K562 (cell line): ENCODE results near the gene KLK11. TPM values are rescaled to one million over a fixed set of nuclear protein-coding genes. Genes with fewer than 3 reads are reported as not detected.

ENCODE experiments used
- ATAC-seq: fragments of 200-7000 bp; cut with Tn5 transposase; 3 replicates; pipeline ENCODE4 v1.9.1; 2020; ENCODE audit warnings: moderate library complexity
- BruUV-seq: library from RNA; stranded (reverse); fragments of 400-500 nt; replicated peaks from 2 replicates; lab custom pipeline; 2021; lab: Mats Ljungman, UMichigan
- CTCF ChIA-PET: fragments of 300-600 bp; formaldehyde crosslinking; extraction: SDS; loops from one replicate; lab custom pipeline; 2021; ENCODE audit warnings: low intra/inter-chr PET ratio; lab: Yijun Ruan, JAX
- POLR2A ChIA-PET: fragments of 300-600, 350-650 bp; sonication (Branson Sonifier 250); formaldehyde crosslinking; extraction: SDS; loops from one replicate; lab custom pipeline; 2021; ENCODE audit warnings: antibody characterized with exemption, inconsistent platforms; lab: Yijun Ruan, JAX
- DNase-seq, 4 experiments: peaks; one replicate each; pipeline versions ENCODE4 v3.0.0 to v3.0.0-alpha.2; 2011 to 2018; ENCODE audit warnings: low spot score in 3 of 4, mixed read lengths in 3 of 4; ENCODE audit errors: extremely low read depth in 1 of 4
- FAIRE-seq: peaks from 2 replicates; lab custom pipeline; 2011; peaks lifted over from hg19 to GRCh38; lab: Jason Lieb, UNC
- H2AFZ ChIP-seq: 2 replicates; pipeline ENCODE4 v1.6.0; 2011; ENCODE audit warnings: low read depth, low read length, control low read depth, inconsistent platforms
- H3K27ac ChIP-seq: fragments of 200-600 bp; 3 replicates; pipeline ENCODE4 v1.8.0; 2011; ENCODE audit warnings: low read depth, mild to moderate bottlenecking, control low read depth, inconsistent platforms, low read length, moderate library complexity, mixed read lengths; ENCODE audit errors: extremely low read depth
- H3K27me3 ChIP-seq, 2 experiments: fragments of 300-600 bp in 1 of 2; 2 replicates in 1 of 2; 3 replicates in 1 of 2; pipeline versions ENCODE4 v1.6.0 to v1.8.0; 2011; ENCODE audit warnings: inconsistent platforms in 2 of 2, low read length in 2 of 2, mild to moderate bottlenecking in 1 of 2, mixed read lengths in 1 of 2, moderate library complexity in 1 of 2; ENCODE audit not compliant: control insufficient read depth in 2 of 2, insufficient read depth in 2 of 2
- H3K36me3 ChIP-seq: fragments of 300-600 bp; 3 replicates; pipeline ENCODE4 v1.8.0; 2011; ENCODE audit warnings: mild to moderate bottlenecking, low read length, inconsistent platforms; ENCODE audit not compliant: control insufficient read depth, insufficient read depth
- H3K4me1 ChIP-seq, 2 experiments: fragments of 200-600 bp in 1 of 2; replicated peaks in 1 of 2; 2 replicates in 1 of 2; 3 replicates in 1 of 2; pipeline versions ENCODE4 v1.5.1 to v1.8.0; 2011; ENCODE audit warnings: inconsistent platforms in 2 of 2, low read length in 2 of 2, mild to moderate bottlenecking in 1 of 2, mixed read lengths in 1 of 2, moderate library complexity in 1 of 2; ENCODE audit not compliant: control insufficient read depth in 2 of 2, insufficient read depth in 2 of 2
- H3K4me2 ChIP-seq: 2 replicates; pipeline ENCODE4 v1.6.1; 2011; ENCODE audit warnings: low read length, control low read depth, inconsistent platforms, mixed read lengths; ENCODE audit not compliant: insufficient read depth
- H3K4me3 ChIP-seq: fragments of 200-600 bp; sonication (generic), shearing (Covaris generic); 2 replicates; pipeline ENCODE4 v1.5.1; 2016; ENCODE audit warnings: control low read depth, inconsistent platforms
- H3K79me2 ChIP-seq: fragments of 200-600 bp; 3 replicates; pipeline ENCODE4 v1.8.0; 2011; ENCODE audit warnings: low read length, inconsistent platforms; ENCODE audit not compliant: control insufficient read depth, insufficient read depth
- H3K9ac ChIP-seq, 2 experiments: 2 replicates each; pipeline versions ENCODE4 v1.6.0 to v1.6.1; 2011; ENCODE audit warnings: low read depth in 2 of 2, low read length in 2 of 2, control low read depth in 1 of 2, inconsistent platforms in 1 of 2, mild to moderate bottlenecking in 1 of 2, mixed read lengths in 1 of 2; ENCODE audit not compliant: insufficient read depth in 1 of 2
- H3K9me1 ChIP-seq: one replicate; pipeline ENCODE4 v1.6.0; 2011; ENCODE audit warnings: inconsistent platforms, mild to moderate bottlenecking, low read length, moderate library complexity; ENCODE audit not compliant: control insufficient read depth, insufficient read depth
- H3K9me3 ChIP-seq: replicated peaks from 2 replicates; pipeline ENCODE4 v1.5.1; 2011; ENCODE audit warnings: low read depth, low read length, inconsistent platforms; ENCODE audit not compliant: control insufficient read depth, insufficient read depth
- H4K20me1 ChIP-seq: replicated peaks from 2 replicates; pipeline ENCODE4 v1.6.1; 2011; ENCODE audit warnings: low read length, inconsistent platforms, mixed read lengths; ENCODE audit not compliant: control insufficient read depth, insufficient read depth
- ADNP ChIP-seq: fragments of 200-800 bp; sonication (Bioruptor generic); IDR thresholded peaks from 2 replicates; pipeline ENCODE4 v1.6.1; 2016; ENCODE audit warnings: missing genetic modification characterization, missing compliant biosample characterization
- DMBX1 ChIP-seq: fragments of 250-450 bp; sonication (Bioruptor Pico); IDR thresholded peaks from 2 replicates; pipeline ENCODE4 v1.8.0; 2022; ENCODE audit warnings: inconsistent platforms, mild to moderate bottlenecking, moderate library complexity, borderline replicate concordance
- ELF1 ChIP-seq: fragments of 200-800 bp; sonication (Bioruptor generic); IDR thresholded peaks from 2 replicates; pipeline ENCODE4 v1.6.1; 2016; ENCODE audit warnings: missing genetic modification characterization, missing compliant biosample characterization
- EZH2 ChIP-seq: IDR thresholded peaks from 2 replicates; pipeline ENCODE4 v1.6.1; 2012; ENCODE audit warnings: low read depth, mild to moderate bottlenecking, inconsistent platforms, low read length, borderline replicate concordance
- HSF4 ChIP-seq: fragments of 250-450 bp; sonication (Bioruptor Pico); IDR thresholded peaks from 2 replicates; pipeline ENCODE4 v2.1.2; 2022; ENCODE audit warnings: mild to moderate bottlenecking, moderate library complexity, borderline replicate concordance
- MAZ ChIP-seq, 2 experiments: fragments of 450-650 bp in 1 of 2; sonication (generic) in 1 of 2; formaldehyde crosslinking; IDR thresholded peaks in 1 of 2; conservative IDR thresholded peaks in 1 of 2; 2 replicates each; pipeline versions ENCODE4 v1.4.0 to v1.5.0; 2020; ENCODE audit warnings: mild to moderate bottlenecking in 1 of 2, missing genetic modification reagents in 1 of 2
- MTF1 ChIP-seq: fragments of 250-450 bp; sonication (Bioruptor Pico); IDR thresholded peaks from 2 replicates; pipeline ENCODE4 v1.9.0; 2021; ENCODE audit warnings: moderate library complexity, mild to moderate bottlenecking, inconsistent platforms, borderline replicate concordance
- NFXL1 ChIP-seq: fragments of 450-650 bp; formaldehyde crosslinking; IDR thresholded peaks from 2 replicates; pipeline ENCODE4 v1.4.0; 2021; ENCODE audit warnings: mild to moderate bottlenecking
- PKNOX1 ChIP-seq: fragments of 450-650 bp; IDR thresholded peaks from 2 replicates; pipeline ENCODE4 v1.6.1; 2016
- POLR2B ChIP-seq: fragments of 450-650 bp; IDR thresholded peaks from 2 replicates; pipeline ENCODE4 v1.6.1; 2018; ENCODE audit warnings: low read depth; ENCODE audit not compliant: partially characterized antibody
- RUNX1 ChIP-seq: sonication (generic); IDR thresholded peaks from 2 replicates; pipeline ENCODE4 v1.6.1; 2016; ENCODE audit warnings: antibody characterized with exemption, low read depth
- TFAM ChIP-seq: fragments of 250-450 bp; sonication (Bioruptor Pico); conservative IDR thresholded peaks from 2 replicates; pipeline ENCODE4 v1.5.0; 2021; ENCODE audit warnings: mild to moderate bottlenecking, moderate library complexity
- ZNF253 ChIP-seq: fragments of 250-450 bp; sonication (Bioruptor Pico); conservative IDR thresholded peaks from 2 replicates; pipeline ENCODE4 v1.6.1; 2021; ENCODE audit warnings: mild to moderate bottlenecking
- ZNF277 ChIP-seq: fragments of 250-450 bp; sonication (Bioruptor Pico); IDR thresholded peaks from 2 replicates; pipeline ENCODE4 v1.8.0; 2022; ENCODE audit warnings: inconsistent platforms, mild to moderate bottlenecking, moderate library complexity, borderline replicate concordance
- ZNF384 ChIP-seq: IDR thresholded peaks from 2 replicates; pipeline ENCODE4 v1.6.1; 2012; ENCODE audit warnings: low read depth, low read length, improper control_type of control experiment
- ZNF75A ChIP-seq: fragments of 450-650 bp; formaldehyde crosslinking; IDR thresholded peaks from 2 replicates; pipeline ENCODE4 v1.4.0; 2020; ENCODE audit warnings: mild to moderate bottlenecking
- ZNF785 ChIP-seq: fragments of 250-450 bp; sonication (Bioruptor Pico); IDR thresholded peaks from 2 replicates; pipeline ENCODE4 v1.4.0; 2020; ENCODE audit warnings: mild to moderate bottlenecking
- WGBS: fragments of 100-300 bp; shearing (Covaris generic); methylation state at CpG from one replicate; pipeline ENCODE4 v1.1.6; 2016; ENCODE audit warnings: low coverage, mixed read lengths; ENCODE audit not compliant: insufficient coverage; ENCODE audit errors: missing lambda C conversion rate; 5-methylcytosine and 5-hydroxymethylcytosine counted together
- in situ Hi-C: fragments of 300-500 bp; cut with MboI; formaldehyde crosslinking; loops from 4 replicates; pipeline ENCODE4 v1.15.0; 2018; ENCODE audit warnings: inconsistent platforms, mixed read lengths
- intact Hi-C: fragments of 100-400 bp; cut with micrococcal nuclease; formaldehyde crosslinking; loops from 2 replicates; pipeline ENCODE4 v1.14.2; 2022
- polyA plus RNA-seq, 8 experiments: library from polyadenylated mRNA; depleted of rRNA in 4 of 8; stranded (reverse) in 5 of 8; unstranded in 3 of 8; fragments of >200 nt; fragmentation: Nextera tagmentation in 2 of 8; fragmentation: Illumina TruSeq in 1 of 8; extraction: Ambion mirVana in 2 of 8; extraction: Trizol in 1 of 8; gene quantifications; 2 replicates each; pipeline versions ENCODE4 v1.2.1 to v1.2.3, GENCODE V29; 2011 to 2014; ENCODE audit warnings: inconsistent platforms in 1 of 8, missing spikeins in 1 of 8
- total RNA-seq, 7 experiments: library from RNA; depleted of rRNA in 6 of 7; stranded (reverse); fragments of >200 nt in 6 of 7; fragmentation: Illumina TruSeq in 2 of 7; extraction: Trizol in 2 of 7; gene quantifications; 2 replicates each; pipeline versions ENCODE4 v1.2.1 to v1.2.3, GENCODE V29; 2011 to 2021; ENCODE audit warnings: low replicate concordance in 1 of 7
- TF ChIP-seq, protein P1 (sequence below): sonication (generic); formaldehyde crosslinking; IDR thresholded peaks from 2 replicates; pipeline ENCODE4 v1.9.0; 2022; ENCODE audit warnings: mild to moderate bottlenecking, missing genetic modification reagents

KLK11 gene
- total and polyA plus RNA-seq, 9 of the 15 experiments (the other 6 are each of a cell fraction or from before 2014, with no cell fraction given), result not detected

- TF ChIP-seq ZNF277 (CRISPR knock-in tag), result no peak
- no peak for TF ChIP-seq ZNF384
- TF ChIP-seq, all 486 proteins: peak for 0
These were observed 51.5 kb downstream of the KLK11 start (continued) for GRCh38 chr19:50974702-50975556.

- H3K9me1 ChIP-seq, result no peaks in the 10 kb centered on the region
- no peak overlapping the region for H3K9ac ChIP-seq
- H3K4me3 ChIP-seq, result no peak overlapping the region
- no peak overlapping the region for H3K4me2 ChIP-seq
- H2AFZ ChIP-seq, result no peak overlapping the region
- ChIA-PET POLR2A (no interaction called here), CTCF (no interaction called here)
- intact Hi-C loops (no loop called here), in situ Hi-C loops (no loop called here)
- H3K36me3 ChIP-seq, result no peaks in the 10 kb centered on the region
- no peaks in the 10 kb centered on the region for H4K20me1 ChIP-seq
- FAIRE-seq (no peak), DNase-seq (no peak), ATAC-seq (no peak)
- peaks cover 0 to 10% of the 10 kb centered on the region in 2 experiments; a peak in 2 of 5 replicates for H3K4me1 ChIP-seq
- 0% methylated on average over 8 of the region's 9 CpGs for WGBS
- H3K27me3 ChIP-seq, result peaks cover 5 to 34% of the 10 kb centered on the region in 2 experiments; a peak in 4 of 5 replicates
- BruUV-seq, result no TSS peak
- no peaks in the 10 kb centered on the region for H3K79me2 ChIP-seq
- H3K27ac ChIP-seq, result no peak overlapping the region
- H3K9me3 ChIP-seq, result no peaks in the 10 kb centered on the region
- TF ChIP-seq ZNF75A, result no peak
- TF ChIP-seq ZNF253, result no peak
- TF ChIP-seq TFAM (CRISPR knock-in tag), result no peak
- TF ChIP-seq ELF1 (tag), result no peak
- no peak for TF ChIP-seq EZH2
- TF ChIP-seq RUNX1, result no peak
- TF ChIP-seq DMBX1 (CRISPR knock-in tag), result no peak
- peak; percentile 42; the same call in 1 of the 2 replicates for TF ChIP-seq ADNP (tag)
- no peak for TF ChIP-seq MTF1 (CRISPR knock-in tag)
- no peak for TF ChIP-seq POLR2B
- TF ChIP-seq NFXL1, result no peak
- TF ChIP-seq, protein P1, sequence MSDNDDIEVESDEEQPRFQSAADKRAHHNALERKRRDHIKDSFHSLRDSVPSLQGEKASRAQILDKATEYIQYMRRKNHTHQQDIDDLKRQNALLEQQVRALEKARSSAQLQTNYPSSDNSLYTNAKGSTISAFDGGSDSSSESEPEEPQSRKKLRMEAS (CRISPR knock-in tag), result no peak
- no peak for TF ChIP-seq ZNF785
- TF ChIP-seq PKNOX1, result no peak
- no peak for TF ChIP-seq MAZ (CRISPR knock-in tag; conservative IDR thresholded peaks at IDR 0.05 in 1 of 2, IDR thresholded peaks at IDR 0.05 in 1 of 2)
- no peak for TF ChIP-seq HSF4
These were observed 53.5 kb downstream of the KLK11 start for GRCh38 chr19:50972795-50973376.
